GM18507 (cell line): Measurements from ENCODE around the gene TMEM204.

Experiments used
- DNase-seq: peaks from one replicate; pipeline ENCODE4 v3.0.0; 2011; ENCODE audit warnings: low read depth; ENCODE audit not compliant: insufficient read length; ENCODE audit errors: extremely low spot score
- FAIRE-seq: peaks from 2 replicates; lab custom pipeline; 2011; peaks lifted over from hg19 to GRCh38; lab: Jason Lieb, UNC

TMEM204 gene

GRCh38 chr16:1551166-1551565 is 17.7 kb downstream of the TMEM204 start:
- DNase-seq (no peak), FAIRE-seq (no peak)

GRCh38 chr16:1552129-1552528 is 18.7 kb downstream of the TMEM204 start:
- no peak for FAIRE-seq
- no peak for DNase-seq

- DNase-seq (no peak), FAIRE-seq (no peak)
Measured at GRCh38 chr16:1553946-1554825, 20.7 kb downstream of the TMEM204 start.

- DNase-seq: no peak
- no peak for FAIRE-seq
Measured at GRCh38 chr16:1554826-1555445, 21.5 kb downstream of the TMEM204 start.

- FAIRE-seq: no peak
- DNase-seq: no peak
Measured at GRCh38 chr16:1556254-1556653, 22.8 kb downstream of the TMEM204 start.

GRCh38 chr16:1557074-1557473 is 23.6 kb downstream of the TMEM204 start:
- no peak for FAIRE-seq
- no peak for DNase-seq

GRCh38 chr16:1557576-1557975 is 24.1 kb downstream of the TMEM204 start:
- no peak for DNase-seq
- FAIRE-seq: no peak

- FAIRE-seq (no peak), DNase-seq (no peak)
Measured at GRCh38 chr16:1559446-1559975, 26.0 kb downstream of the TMEM204 start.

GRCh38 chr16:1560153-1560552 is 26.7 kb downstream of the TMEM204 start:
- FAIRE-seq (no peak), DNase-seq (no peak)

GRCh38 chr16:1560866-1561265 is 27.4 kb downstream of the TMEM204 start:
- FAIRE-seq (no peak), DNase-seq (no peak)

GRCh38 chr16:1561266-1561665 is 27.8 kb downstream of the TMEM204 start:
- no peak for DNase-seq
- no peak for FAIRE-seq

- FAIRE-seq (no peak), DNase-seq (no peak)
Measured at GRCh38 chr16:1561836-1562235, 28.4 kb downstream of the TMEM204 start.

GRCh38 chr16:1563786-1564185 is 30.3 kb downstream of the TMEM204 start:
- FAIRE-seq: no peak
- no peak for DNase-seq

GRCh38 chr16:1564325-1564724 is 30.9 kb downstream of the TMEM204 start:
- no peak for FAIRE-seq
- no peak for DNase-seq

- FAIRE-seq: no peak
Measured at GRCh38 chr16:1565083-1565805, 31.8 kb downstream of the TMEM204 start.

GRCh38 chr16:1567988-1568387 is 34.5 kb downstream of the TMEM204 start:
- DNase-seq (no peak), FAIRE-seq (no peak)

More at GRCh38 chr16:1565083-1565805, 31.8 kb downstream of the TMEM204 start:
- DNase-seq: no peak

GRCh38 chr16:1571012-1571671 is 37.7 kb downstream of the TMEM204 start:
- DNase-seq (no peak), FAIRE-seq (no peak)

GRCh38 chr16:1572673-1573072 is 39.2 kb downstream of the TMEM204 start:
- DNase-seq (no peak), FAIRE-seq (no peak)

- FAIRE-seq (no peak), DNase-seq (no peak)
Measured at GRCh38 chr16:1573301-1573700, 39.8 kb downstream of the TMEM204 start.

- FAIRE-seq: no peak
- no peak for DNase-seq
Measured at GRCh38 chr16:1575578-1575977, 42.1 kb downstream of the TMEM204 start.
